ENCODE data around the gene RLF. TPM values are rescaled to one million over a fixed set of nuclear protein-coding genes. Genes with fewer than 3 reads are reported as not detected.

The RLF gene
- total and polyA plus RNA-seq, 3 donors from 2014 or later, result 16.4 to 28.4 (median 27.2) TPM

- TF ChIP-seq CTCF (IDR thresholded peaks at IDR 0.05), result no peak
- no peak for TF ChIP-seq POLR2A (IDR thresholded peaks at IDR 0.05)
- Histone ChIP-seq H3K36me3 (ENCODE audit: low read depth, missing control alignments) (no peaks in the 10 kb centered on the region), H3K4me1 (no peaks in the 10 kb centered on the region), H3K27me3 (no peaks in the 10 kb centered on the region), H3K4me3 (no peak overlapping the region), H3K27ac (no peak overlapping the region), H3K9me3 (no peaks in the 10 kb centered on the region)
- WGBS, 2 donors, result 76 to 94% methylated on average over 3 of the region's 3 CpGs
- intact Hi-C loops (cut with DNase I; ENCODE audit: low total_unique reads), result no loop called here
- no peak for DNase-seq
These were observed 109.1 kb downstream of the RLF start for GRCh38 chr1:40270152-40270834.

- H3K36me3 ChIP-seq (ENCODE audit: low read depth, missing control alignments), result no peaks in the 10 kb centered on the region
These were observed 111.5 kb downstream of the RLF start for GRCh38 chr1:40272653-40273213.

GRCh38 chr1:40273547-40274166 lies 112.5 kb downstream of the RLF start:
- Histone ChIP-seq H3K4me3 (no peak overlapping the region), H3K9me3 (no peaks in the 10 kb centered on the region), H3K4me1 (no peaks in the 10 kb centered on the region), H3K27ac (no peak overlapping the region), H3K36me3 (ENCODE audit: low read depth, missing control alignments) (no peaks in the 10 kb centered on the region), H3K27me3 (no peaks in the 10 kb centered on the region)
- intact Hi-C loops (cut with DNase I; ENCODE audit: low total_unique reads), result no loop called here
- WGBS, 2 donors, result 82 to 83% methylated on average over 4 of the region's 4 CpGs
- no peak for TF ChIP-seq POLR2A (IDR thresholded peaks at IDR 0.05)
- no peak for TF ChIP-seq CTCF (IDR thresholded peaks at IDR 0.05)
- no peak for DNase-seq

More at GRCh38 chr1:40272653-40273213, 111.5 kb downstream of the RLF start:
- no peak for TF ChIP-seq CTCF (IDR thresholded peaks at IDR 0.05)
- TF ChIP-seq POLR2A (IDR thresholded peaks at IDR 0.05), result no peak
- DNase-seq, result no peak
- Histone ChIP-seq H3K4me1 (no peaks in the 10 kb centered on the region), H3K27me3 (no peaks in the 10 kb centered on the region), H3K27ac (no peak overlapping the region), H3K9me3 (no peaks in the 10 kb centered on the region), H3K4me3 (no peak overlapping the region)
- intact Hi-C loops (cut with DNase I; ENCODE audit: low total_unique reads), result no loop called here
- 93 to 95% methylated on average over 3 of the region's 3 CpGs for WGBS, 2 donors

GRCh38 chr1:40274331-40274730 lies 113.1 kb downstream of the RLF start:
- 75 to 81% methylated on average over 2 of the region's 2 CpGs for WGBS, 2 donors
- no peak for TF ChIP-seq CTCF (IDR thresholded peaks at IDR 0.05)
- TF ChIP-seq POLR2A (IDR thresholded peaks at IDR 0.05), result no peak
- DNase-seq, result no peak
- no peak overlapping the region for H3K27ac ChIP-seq
- no peaks in the 10 kb centered on the region for H3K9me3 ChIP-seq
- H3K27me3 ChIP-seq, result no peaks in the 10 kb centered on the region
- H3K4me3 ChIP-seq, result no peak overlapping the region
- intact Hi-C loops (cut with DNase I; ENCODE audit: low total_unique reads), result no loop called here
- no peaks in the 10 kb centered on the region for H3K36me3 ChIP-seq (ENCODE audit: low read depth, missing control alignments)
- no peaks in the 10 kb centered on the region for H3K4me1 ChIP-seq

All from testis (tissue), 3 donors.